ENCODE results near the gene TMEM26. TPM values are rescaled to one million over a fixed set of nuclear protein-coding genes. Genes with fewer than 3 reads are reported as not detected.

TMEM26 gene
- total RNA-seq, 4 donors from 2014 or later: not detected

DNA sequence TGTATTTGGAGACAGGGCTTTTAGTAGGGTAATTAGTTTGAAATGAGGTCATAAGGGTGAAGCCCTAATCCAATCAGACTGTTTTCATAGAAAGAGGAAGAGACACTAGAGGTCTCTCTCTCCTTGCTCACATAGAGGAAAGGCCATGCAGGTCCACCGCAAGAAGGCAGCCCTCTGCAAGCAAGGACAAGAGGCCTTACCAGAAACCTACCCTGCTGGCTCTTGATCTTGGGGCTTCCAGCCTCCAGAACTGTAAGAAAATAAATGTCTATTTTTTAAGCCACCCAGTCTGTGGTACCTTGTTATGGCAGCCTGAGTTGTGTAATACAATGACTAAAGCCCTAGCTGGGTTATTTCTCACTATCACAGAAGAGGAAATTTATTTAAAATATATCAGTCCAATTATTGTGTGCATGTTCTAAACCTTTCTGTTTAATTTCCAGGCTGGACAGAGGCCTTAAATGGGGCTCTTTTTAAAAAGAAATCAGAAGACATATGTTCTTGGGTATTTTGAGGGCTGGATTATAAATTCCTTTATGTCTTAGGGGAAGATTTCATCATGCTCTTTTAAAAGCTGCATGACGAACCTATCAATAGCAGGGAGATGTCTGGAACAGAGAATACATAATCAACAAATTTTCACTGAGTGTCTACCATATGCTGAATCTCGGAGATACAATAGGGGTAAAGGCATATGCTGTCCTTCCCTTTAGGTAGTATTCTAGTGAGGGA, 12.9 kb upstream of the TMEM26 start:
- no peak for DNase-seq (ENCODE audit: low spot score in 2 of 2)
- Histone ChIP-seq H3K4me3 (no peak overlapping the region), H3K36me3 (no peaks in the 10 kb centered on the region), H3K9me3 (no peaks in the 10 kb centered on the region), H3K4me1 (peaks cover 5% of the 10 kb centered on the region), H3K27me3 (no peaks in the 10 kb centered on the region), H3K27ac (no peak overlapping the region)
- TF ChIP-seq POLR2AphosphoS5 (IDR thresholded peaks at IDR 0.05) (no peak), EP300 (IDR thresholded peaks at IDR 0.05) (no peak), POLR2A (IDR thresholded peaks at IDR 0.05) (no peak)
- TF ChIP-seq, protein P1, sequence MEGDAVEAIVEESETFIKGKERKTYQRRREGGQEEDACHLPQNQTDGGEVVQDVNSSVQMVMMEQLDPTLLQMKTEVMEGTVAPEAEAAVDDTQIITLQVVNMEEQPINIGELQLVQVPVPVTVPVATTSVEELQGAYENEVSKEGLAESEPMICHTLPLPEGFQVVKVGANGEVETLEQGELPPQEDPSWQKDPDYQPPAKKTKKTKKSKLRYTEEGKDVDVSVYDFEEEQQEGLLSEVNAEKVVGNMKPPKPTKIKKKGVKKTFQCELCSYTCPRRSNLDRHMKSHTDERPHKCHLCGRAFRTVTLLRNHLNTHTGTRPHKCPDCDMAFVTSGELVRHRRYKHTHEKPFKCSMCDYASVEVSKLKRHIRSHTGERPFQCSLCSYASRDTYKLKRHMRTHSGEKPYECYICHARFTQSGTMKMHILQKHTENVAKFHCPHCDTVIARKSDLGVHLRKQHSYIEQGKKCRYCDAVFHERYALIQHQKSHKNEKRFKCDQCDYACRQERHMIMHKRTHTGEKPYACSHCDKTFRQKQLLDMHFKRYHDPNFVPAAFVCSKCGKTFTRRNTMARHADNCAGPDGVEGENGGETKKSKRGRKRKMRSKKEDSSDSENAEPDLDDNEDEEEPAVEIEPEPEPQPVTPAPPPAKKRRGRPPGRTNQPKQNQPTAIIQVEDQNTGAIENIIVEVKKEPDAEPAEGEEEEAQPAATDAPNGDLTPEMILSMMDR (IDR thresholded peaks at IDR 0.05): no peak
- 91% methylated on average over 3 of the region's 3 CpGs for WGBS

DNA sequence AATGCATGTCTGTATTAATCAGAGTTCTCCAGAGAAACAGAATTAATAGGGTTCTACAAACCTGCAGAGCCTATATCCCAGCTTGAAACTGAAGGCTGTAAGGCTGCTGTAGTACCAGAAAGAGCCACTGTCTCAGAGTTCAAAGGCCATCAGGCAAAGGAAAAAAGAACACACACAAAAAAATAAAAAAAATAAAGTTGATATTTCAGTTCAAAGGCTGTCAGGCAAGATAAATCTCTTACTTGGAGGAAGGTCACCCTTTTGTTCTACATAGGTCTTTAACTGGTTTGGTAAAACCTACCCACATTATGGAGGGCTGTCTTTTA, 12.0 kb upstream of the TMEM26 start:
- H3K27me3 ChIP-seq: no peaks in the 10 kb centered on the region
- no peaks in the 10 kb centered on the region for H3K36me3 ChIP-seq
- no peak for DNase-seq (ENCODE audit: low spot score in 2 of 2)
- H3K9me3 ChIP-seq: no peaks in the 10 kb centered on the region
- TF ChIP-seq POLR2AphosphoS5 (IDR thresholded peaks at IDR 0.05): no peak
- TF ChIP-seq EP300 (IDR thresholded peaks at IDR 0.05): no peak
- TF ChIP-seq POLR2A (IDR thresholded peaks at IDR 0.05): no peak
- TF ChIP-seq, protein P1 (IDR thresholded peaks at IDR 0.05): no peak
- H3K4me1 ChIP-seq: peaks cover 5% of the 10 kb centered on the region
- no peak overlapping the region for H3K4me3 ChIP-seq
- H3K27ac ChIP-seq: no peak overlapping the region

DNA sequence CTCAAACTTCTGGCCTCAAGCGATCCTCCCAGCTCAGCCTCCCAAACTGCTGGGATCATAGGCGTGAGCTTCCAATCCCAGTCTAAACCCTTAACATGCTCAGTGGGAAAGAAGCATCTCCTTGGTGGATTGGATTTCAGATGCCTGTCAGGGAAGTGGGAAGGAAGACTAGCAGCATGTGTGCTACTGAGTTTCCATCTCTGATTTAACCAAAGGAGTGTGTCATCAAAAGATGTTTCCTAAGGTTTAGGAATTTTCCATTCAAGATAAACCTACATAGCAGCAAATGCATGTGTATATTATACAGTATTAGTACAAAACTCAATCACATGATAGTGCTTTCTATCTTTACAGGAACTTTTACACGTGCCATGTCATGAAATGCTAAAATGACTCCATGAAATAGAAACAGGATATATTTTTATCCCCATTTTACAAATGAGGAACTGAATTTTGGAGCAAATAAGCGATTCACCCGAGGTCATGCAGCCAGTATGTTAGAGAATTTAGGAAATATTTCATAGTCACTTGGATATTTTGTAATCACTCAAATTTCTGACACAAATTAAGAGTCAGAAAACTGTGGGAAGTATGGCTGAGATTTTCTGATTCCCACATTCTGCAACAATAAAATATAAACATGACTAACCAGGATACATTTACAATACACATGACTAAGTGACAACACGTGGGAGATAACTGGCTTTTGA, 11.4 kb upstream of the TMEM26 start:
- WGBS: 73% methylated on average over 6 of the region's 6 CpGs

DNA sequence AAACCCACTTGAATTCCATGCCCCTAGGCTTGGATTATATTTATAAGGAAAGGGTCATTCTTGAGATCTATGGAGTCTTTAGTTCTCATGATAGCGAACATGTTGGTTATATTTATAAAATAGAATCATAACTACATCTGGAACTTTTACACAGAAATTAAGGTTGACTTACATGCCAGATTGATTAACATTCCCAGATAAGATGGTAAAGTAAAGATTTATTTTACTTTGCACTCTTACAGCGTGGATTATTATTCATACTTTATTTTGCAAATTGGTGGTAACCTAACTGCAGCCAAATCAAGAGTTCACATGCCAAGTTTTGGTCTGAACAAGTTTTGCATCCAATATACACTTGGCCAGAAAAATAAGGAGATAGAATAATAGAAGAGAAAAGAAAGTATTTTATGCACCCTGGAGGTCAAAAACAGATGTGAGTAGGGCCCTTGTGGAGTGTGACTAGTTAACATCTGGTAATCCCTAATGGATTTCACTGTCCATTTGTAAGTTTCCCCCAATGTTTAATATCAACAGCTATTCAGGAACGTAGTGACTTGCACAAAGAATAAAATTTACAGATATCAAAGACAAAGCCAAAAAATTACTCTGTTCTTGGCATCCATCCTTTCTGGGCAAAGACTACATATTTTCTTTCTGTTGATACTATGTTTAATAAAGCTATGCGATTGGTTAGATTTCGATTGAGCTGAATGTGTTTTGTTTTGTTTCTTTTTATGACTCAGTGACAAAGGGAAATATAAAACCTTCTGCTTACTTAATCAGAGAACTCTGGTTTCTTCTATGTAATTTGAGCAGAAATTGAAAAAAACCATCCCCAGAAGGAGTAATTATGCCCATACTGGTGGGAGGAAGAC, 10.1 kb upstream of the TMEM26 start:
- Histone ChIP-seq H3K9me3 (no peaks in the 10 kb centered on the region), H3K4me3 (no peak overlapping the region), H3K36me3 (no peaks in the 10 kb centered on the region), H3K27ac (no peak overlapping the region), H3K27me3 (no peaks in the 10 kb centered on the region), H3K4me1 (peaks cover 5% of the 10 kb centered on the region)
- no peak for DNase-seq (ENCODE audit: low spot score in 2 of 2)
- WGBS: 26% methylated on average over 5 of the region's 5 CpGs
- TF ChIP-seq, protein P1 (IDR thresholded peaks at IDR 0.05): no peak

More for the DNA sequence above, 11.4 kb upstream of the TMEM26 start:
- Histone ChIP-seq H3K9me3 (no peaks in the 10 kb centered on the region), H3K36me3 (no peaks in the 10 kb centered on the region), H3K4me1 (peaks cover 5% of the 10 kb centered on the region), H3K4me3 (no peak overlapping the region), H3K27ac (no peak overlapping the region), H3K27me3 (no peaks in the 10 kb centered on the region)
- no peak for TF ChIP-seq EP300 (IDR thresholded peaks at IDR 0.05)
- TF ChIP-seq POLR2AphosphoS5 (IDR thresholded peaks at IDR 0.05): no peak
- TF ChIP-seq, protein P1 (IDR thresholded peaks at IDR 0.05): no peak
- TF ChIP-seq POLR2A (IDR thresholded peaks at IDR 0.05): no peak
- no peak for DNase-seq (ENCODE audit: low spot score in 2 of 2)

DNA sequence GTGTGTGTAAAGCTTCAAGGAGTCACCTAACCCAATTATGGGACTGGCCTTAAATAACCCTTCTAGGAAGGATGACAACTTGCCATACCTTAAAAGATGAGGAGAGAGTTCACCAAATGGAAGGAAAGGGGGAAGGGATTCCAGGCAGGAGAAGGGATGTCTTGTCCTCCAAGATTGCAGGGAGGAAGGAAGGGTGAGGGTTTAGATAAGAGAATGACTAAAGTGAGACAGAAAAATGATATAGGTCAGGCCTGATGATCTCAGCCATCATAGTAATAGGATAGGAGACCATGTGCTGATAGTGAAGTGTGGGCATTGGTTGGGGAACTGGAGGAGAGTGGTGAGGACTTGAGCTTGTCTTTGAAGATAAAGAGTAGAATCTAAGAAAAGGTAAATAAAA, 7.7 kb upstream of the TMEM26 start:
- Histone ChIP-seq H3K4me1 (peaks cover 5% of the 10 kb centered on the region), H3K9me3 (no peaks in the 10 kb centered on the region), H3K4me3 (no peak overlapping the region), H3K27ac (no peak overlapping the region), H3K36me3 (no peaks in the 10 kb centered on the region), H3K27me3 (no peaks in the 10 kb centered on the region)
- TF ChIP-seq, protein P1 (IDR thresholded peaks at IDR 0.05): no peak
- TF ChIP-seq POLR2AphosphoS5 (IDR thresholded peaks at IDR 0.05): no peak
- TF ChIP-seq EP300 (IDR thresholded peaks at IDR 0.05): no peak
- TF ChIP-seq POLR2A (IDR thresholded peaks at IDR 0.05): no peak
- no peak for DNase-seq (ENCODE audit: low spot score in 2 of 2)

All from suprapubic skin (tissue), 4 donors.